ENCODE measurements around the gene FBL.

- TF ChIP-seq, protein P1, sequence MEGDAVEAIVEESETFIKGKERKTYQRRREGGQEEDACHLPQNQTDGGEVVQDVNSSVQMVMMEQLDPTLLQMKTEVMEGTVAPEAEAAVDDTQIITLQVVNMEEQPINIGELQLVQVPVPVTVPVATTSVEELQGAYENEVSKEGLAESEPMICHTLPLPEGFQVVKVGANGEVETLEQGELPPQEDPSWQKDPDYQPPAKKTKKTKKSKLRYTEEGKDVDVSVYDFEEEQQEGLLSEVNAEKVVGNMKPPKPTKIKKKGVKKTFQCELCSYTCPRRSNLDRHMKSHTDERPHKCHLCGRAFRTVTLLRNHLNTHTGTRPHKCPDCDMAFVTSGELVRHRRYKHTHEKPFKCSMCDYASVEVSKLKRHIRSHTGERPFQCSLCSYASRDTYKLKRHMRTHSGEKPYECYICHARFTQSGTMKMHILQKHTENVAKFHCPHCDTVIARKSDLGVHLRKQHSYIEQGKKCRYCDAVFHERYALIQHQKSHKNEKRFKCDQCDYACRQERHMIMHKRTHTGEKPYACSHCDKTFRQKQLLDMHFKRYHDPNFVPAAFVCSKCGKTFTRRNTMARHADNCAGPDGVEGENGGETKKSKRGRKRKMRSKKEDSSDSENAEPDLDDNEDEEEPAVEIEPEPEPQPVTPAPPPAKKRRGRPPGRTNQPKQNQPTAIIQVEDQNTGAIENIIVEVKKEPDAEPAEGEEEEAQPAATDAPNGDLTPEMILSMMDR (conservative IDR thresholded peaks at IDR 0.05 in 1 of 2, IDR thresholded peaks at IDR 0.05 in 1 of 2; ENCODE audit: extremely low read depth in 1 of 2, insufficient read depth in 1 of 2, low read depth in 1 of 2, low read length in 2 of 2), result no peak
- TF ChIP-seq EZH2 (IDR thresholded peaks at IDR 0.05; ENCODE audit: borderline replicate concordance, low read length), result no peak
These were observed 24.2 kb upstream of the FBL start for GRCh38 chr19:39870171-39870971.

All from mammary epithelial cell (primary cell).